Esophagus squamous epithelium (tissue), 4 donors: ENCODE results near the gene PRSS35.

ENCODE experiments used
- CTCF ChIP-seq, 6 experiments: fragments of 450-650 bp in 4 of 6; fragments of 200-600 bp in 2 of 6; sonication (generic) in 2 of 6; IDR thresholded peaks; one replicate each; pipeline ENCODE4 v1.5.1; 2016 to 2019; ENCODE audit warnings: antibody characterized with exemption in 6 of 6, mild to moderate bottlenecking in 4 of 6, moderate library complexity in 4 of 6
- POLR2A ChIP-seq, 4 donors: fragments of 450-650 bp; IDR thresholded peaks; one replicate each; pipeline ENCODE4 v1.6.1; 2017; ENCODE audit warnings: antibody characterized with exemption in 4 of 4, mild to moderate bottlenecking in 4 of 4, moderate library complexity in 3 of 4

GRCh38 chr6:83536647-83537589 is 24.6 kb downstream of the PRSS35 start:
- no peak for TF ChIP-seq CTCF (IDR thresholded peaks at IDR 0.05)
- TF ChIP-seq POLR2A (IDR thresholded peaks at IDR 0.05) = no peak
